Measurements from ENCODE around the gene MCMBP. TPM values are rescaled to one million over a fixed set of nuclear protein-coding genes. Genes with fewer than 3 reads are reported as not detected.

Gene MCMBP
- total RNA-seq, 2 experiments from 2014 or later: 75.5 TPM

GRCh38 chr10:119832951-119833350 lies 39.7 kb downstream of the MCMBP start:
- Mint-ChIP-seq H3K4me3 (no peak overlapping the region), H3K9me3 (no peaks in the 10 kb centered on the region), H3K4me1 (peaks cover 13% of the 10 kb centered on the region), H3K36me3 (peaks cover 42% of the 10 kb centered on the region), H3K27ac (no peak overlapping the region), H3K27me3 (no peaks in the 10 kb centered on the region)
- POLR2A ChIA-PET: no interaction called here
- DNase-seq (no peak), ATAC-seq (ENCODE audit: low read depth) (no peak)

- no peak for ATAC-seq (ENCODE audit: low read depth)
- Mint-ChIP-seq H3K27me3 (no peaks in the 10 kb centered on the region), H3K36me3 (peaks cover 40% of the 10 kb centered on the region), H3K4me3 (no peak overlapping the region), H3K4me1 (peaks cover 13% of the 10 kb centered on the region), H3K9me3 (no peaks in the 10 kb centered on the region), H3K27ac (no peak overlapping the region)
- DNase-seq: no peak
- POLR2A ChIA-PET: no interaction called here
Observed at GRCh38 chr10:119831656-119832055, 41.0 kb downstream of the MCMBP start.

GRCh38 chr10:119830851-119831250 lies 41.8 kb downstream of the MCMBP start:
- Mint-ChIP-seq H3K4me1 (peaks cover 13% of the 10 kb centered on the region), H3K4me3 (no peak overlapping the region), H3K9me3 (no peaks in the 10 kb centered on the region), H3K27ac (no peak overlapping the region), H3K27me3 (no peaks in the 10 kb centered on the region), H3K36me3 (peaks cover 36% of the 10 kb centered on the region)
- POLR2A ChIA-PET: no interaction called here
- ATAC-seq (ENCODE audit: low read depth) (no peak), DNase-seq (no peak)

- no peak overlapping the region for H3K4me3 Mint-ChIP-seq
- H3K36me3 Mint-ChIP-seq: peaks cover 28% of the 10 kb centered on the region
- ATAC-seq (ENCODE audit: low read depth): no peak
- POLR2A ChIA-PET: no interaction called here
- no peaks in the 10 kb centered on the region for H3K27me3 Mint-ChIP-seq
- no peaks in the 10 kb centered on the region for H3K9me3 Mint-ChIP-seq
- no peak for DNase-seq
- peaks cover 7% of the 10 kb centered on the region for H3K4me1 Mint-ChIP-seq
- H3K27ac Mint-ChIP-seq: peak overlapping the region; percentile 25
Observed at GRCh38 chr10:119829429-119829828, 43.2 kb downstream of the MCMBP start.

- POLR2A ChIA-PET: interaction anchor here (0.5 kb wide), 1 partner anchor 27 kb away, joined by 3 read pairs; no protein-coding TSS in a partner anchor
- H3K27ac Mint-ChIP-seq: no peak overlapping the region
- ATAC-seq (ENCODE audit: low read depth) (no peak), DNase-seq (no peak)
- H3K4me1 Mint-ChIP-seq: no peaks in the 10 kb centered on the region
- H3K27me3 Mint-ChIP-seq: no peaks in the 10 kb centered on the region
- no peaks in the 10 kb centered on the region for H3K9me3 Mint-ChIP-seq
- peaks cover 25% of the 10 kb centered on the region for H3K36me3 Mint-ChIP-seq
- H3K4me3 Mint-ChIP-seq: no peak overlapping the region
Observed at GRCh38 chr10:119827430-119827829, 45.2 kb downstream of the MCMBP start.

GRCh38 chr10:119826771-119827170 lies 45.9 kb downstream of the MCMBP start:
- ATAC-seq (ENCODE audit: low read depth) (no peak), DNase-seq (no peak)
- POLR2A ChIA-PET: interaction anchor here (0.5 kb wide), 1 partner anchor 27 kb away, joined by 3 read pairs; no protein-coding TSS in a partner anchor
- H3K27ac Mint-ChIP-seq: peak overlapping the region; percentile 25
- H3K9me3 Mint-ChIP-seq: no peaks in the 10 kb centered on the region
- no peaks in the 10 kb centered on the region for H3K4me1 Mint-ChIP-seq
- no peak overlapping the region for H3K4me3 Mint-ChIP-seq
- H3K27me3 Mint-ChIP-seq: no peaks in the 10 kb centered on the region
- H3K36me3 Mint-ChIP-seq: peaks cover 25% of the 10 kb centered on the region

- Mint-ChIP-seq H3K27me3 (no peaks in the 10 kb centered on the region), H3K27ac (no peak overlapping the region), H3K4me3 (no peak overlapping the region), H3K36me3 (peaks cover 22% of the 10 kb centered on the region), H3K9me3 (no peaks in the 10 kb centered on the region), H3K4me1 (no peaks in the 10 kb centered on the region)
- POLR2A ChIA-PET: no interaction called here
- DNase-seq (no peak), ATAC-seq (ENCODE audit: low read depth) (no peak)
Observed at GRCh38 chr10:119824299-119824698, 48.3 kb downstream of the MCMBP start.

GRCh38 chr10:119821182-119821581 lies 51.5 kb downstream of the MCMBP start:
- ATAC-seq (ENCODE audit: low read depth): no peak
- Mint-ChIP-seq H3K9me3 (no peaks in the 10 kb centered on the region), H3K27ac (no peak overlapping the region), H3K27me3 (no peaks in the 10 kb centered on the region), H3K4me1 (no peaks in the 10 kb centered on the region), H3K36me3 (peaks cover 13% of the 10 kb centered on the region), H3K4me3 (no peak overlapping the region)
- POLR2A ChIA-PET: no interaction called here
- no peak for DNase-seq

- Mint-ChIP-seq H3K36me3 (peaks cover 19% of the 10 kb centered on the region), H3K27ac (no peak overlapping the region)
- POLR2A ChIA-PET: no interaction called here
Observed at GRCh38 chr10:119818889-119819270, 53.8 kb downstream of the MCMBP start.

GRCh38 chr10:119817991-119818888 lies 54.4 kb downstream of the MCMBP start:
- H3K36me3 Mint-ChIP-seq: peaks cover 21% of the 10 kb centered on the region
- no peak overlapping the region for H3K27ac Mint-ChIP-seq
- peaks cover 8% of the 10 kb centered on the region for H3K4me1 Mint-ChIP-seq
- no peak for DNase-seq
- no peak overlapping the region for H3K4me3 Mint-ChIP-seq
- no peaks in the 10 kb centered on the region for H3K27me3 Mint-ChIP-seq
- H3K9me3 Mint-ChIP-seq: no peaks in the 10 kb centered on the region
- POLR2A ChIA-PET: no interaction called here
- no peak for ATAC-seq (ENCODE audit: low read depth)

More at GRCh38 chr10:119818889-119819270, 53.8 kb downstream of the MCMBP start:
- ATAC-seq (ENCODE audit: low read depth) (no peak), DNase-seq (no peak)
- no peak overlapping the region for H3K4me3 Mint-ChIP-seq
- H3K27me3 Mint-ChIP-seq: no peaks in the 10 kb centered on the region
- no peaks in the 10 kb centered on the region for H3K9me3 Mint-ChIP-seq
- peaks cover 8% of the 10 kb centered on the region for H3K4me1 Mint-ChIP-seq

GRCh38 chr10:119815671-119816070 lies 57.0 kb downstream of the MCMBP start:
- peaks cover 21% of the 10 kb centered on the region for H3K36me3 Mint-ChIP-seq
- no peaks in the 10 kb centered on the region for H3K27me3 Mint-ChIP-seq
- POLR2A ChIA-PET: no interaction called here
- no peaks in the 10 kb centered on the region for H3K9me3 Mint-ChIP-seq
- DNase-seq (no peak), ATAC-seq (ENCODE audit: low read depth) (no peak)
- H3K4me3 Mint-ChIP-seq: no peak overlapping the region
- H3K27ac Mint-ChIP-seq: no peak overlapping the region
- peaks cover 8% of the 10 kb centered on the region for H3K4me1 Mint-ChIP-seq

- Mint-ChIP-seq H3K36me3 (peaks cover 22% of the 10 kb centered on the region), H3K4me3 (no peak overlapping the region), H3K27ac (no peak overlapping the region), H3K9me3 (no peaks in the 10 kb centered on the region), H3K4me1 (peaks cover 15% of the 10 kb centered on the region), H3K27me3 (no peaks in the 10 kb centered on the region)
- ATAC-seq (ENCODE audit: low read depth): no peak
- no peak for DNase-seq
- POLR2A ChIA-PET: no interaction called here
Observed at GRCh38 chr10:119812684-119813083, 60.0 kb downstream of the MCMBP start.

GRCh38 chr10:119811122-119811521 lies 61.5 kb downstream of the MCMBP start:
- POLR2A ChIA-PET: no interaction called here
- no peak for ATAC-seq (ENCODE audit: low read depth)
- H3K9me3 Mint-ChIP-seq: no peaks in the 10 kb centered on the region
- H3K36me3 Mint-ChIP-seq: peaks cover 21% of the 10 kb centered on the region
- no peak for DNase-seq
- H3K4me1 Mint-ChIP-seq: peaks cover 17% of the 10 kb centered on the region
- no peaks in the 10 kb centered on the region for H3K27me3 Mint-ChIP-seq
- no peak overlapping the region for H3K27ac Mint-ChIP-seq
- no peak overlapping the region for H3K4me3 Mint-ChIP-seq

- no peaks in the 10 kb centered on the region for H3K9me3 Mint-ChIP-seq
- DNase-seq (no peak), ATAC-seq (ENCODE audit: low read depth) (peak; percentile 89)
- H3K4me3 Mint-ChIP-seq: no peak overlapping the region
- H3K4me1 Mint-ChIP-seq: peaks cover 9% of the 10 kb centered on the region
- POLR2A ChIA-PET: interaction anchor here (0.7 kb wide), 1 partner anchor 1641 kb away, joined by 6 read pairs; no protein-coding TSS in a partner anchor
- H3K27me3 Mint-ChIP-seq: no peaks in the 10 kb centered on the region
- H3K36me3 Mint-ChIP-seq: peaks cover 9% of the 10 kb centered on the region
- peak overlapping the region; percentile 26 for H3K27ac Mint-ChIP-seq
Observed at GRCh38 chr10:119807960-119808697, 64.5 kb downstream of the MCMBP start.

Measured in activated naive CD8-positive, alpha-beta T cell treated with anti-CD3 and anti-CD28 coated beads, Interleukin-2, amount 10 ng/mL, durations not matched to agents 7 days and 5 days (primary cell).